Fibroblast of lung (primary cell): ENCODE measurements around the gene ARHGAP6. TPM values are rescaled to one million over a fixed set of nuclear protein-coding genes. Genes with fewer than 3 reads are reported as not detected.

ENCODE experiments used
- DNase-seq, 2 donors: peaks; one replicate each; pipeline versions ENCODE4 v3.0.0 to v3.0.0-alpha.2; 2010; ENCODE audit warnings: low read depth in 2 of 2
- H2AFZ ChIP-seq: 2 replicates; pipeline ENCODE4 v1.5.1; 2012; ENCODE audit warnings: low read length, control low read depth, inconsistent platforms
- H3K27ac ChIP-seq: 2 replicates; pipeline ENCODE4 v1.5.1; 2011; ENCODE audit warnings: low read length, control low read depth; ENCODE audit not compliant: insufficient read depth
- H3K27me3 ChIP-seq: 2 replicates; pipeline ENCODE4 v1.5.1; 2011; ENCODE audit warnings: mild to moderate bottlenecking, low read length; ENCODE audit not compliant: control insufficient read depth, insufficient read depth
- H3K36me3 ChIP-seq: 2 replicates; pipeline ENCODE4 v1.5.1; 2011; ENCODE audit warnings: low read length; ENCODE audit not compliant: control insufficient read depth, insufficient read depth
- H3K4me1 ChIP-seq: 2 replicates; pipeline ENCODE4 v1.5.1; 2011; ENCODE audit warnings: low read length; ENCODE audit not compliant: control insufficient read depth, insufficient read depth; ENCODE audit errors: extremely low read depth
- H3K4me2 ChIP-seq: 2 replicates; pipeline ENCODE4 v1.5.1; 2011; ENCODE audit warnings: low read length, control low read depth; ENCODE audit not compliant: insufficient read depth; ENCODE audit errors: extremely low read depth
- H3K4me3 ChIP-seq, 4 experiments: fragments of 200-600 bp in 1 of 4; sonication (generic) in 1 of 4; replicated peaks in 1 of 4; 2 replicates each; pipeline ENCODE4 v1.5.1; 2011 to 2016; ENCODE audit warnings: low read length in 4 of 4, low read depth in 3 of 4, mild to moderate bottlenecking in 3 of 4, control low read depth in 2 of 4, inconsistent platforms in 1 of 4, mixed read lengths in 1 of 4; ENCODE audit not compliant: insufficient read depth in 1 of 4; ENCODE audit errors: control extremely low read depth in 1 of 4
- H3K79me2 ChIP-seq: 2 replicates; pipeline ENCODE4 v1.5.1; 2012; ENCODE audit warnings: mild to moderate bottlenecking, low read length, inconsistent platforms; ENCODE audit not compliant: control insufficient read depth, insufficient read depth
- H3K9ac ChIP-seq: 2 replicates; pipeline ENCODE4 v1.5.1; 2011; ENCODE audit warnings: mild to moderate bottlenecking, low read length, control low read depth; ENCODE audit not compliant: insufficient read depth
- H3K9me3 ChIP-seq: 2 replicates; pipeline ENCODE4 v1.5.1; 2012; ENCODE audit warnings: low read depth, low read length; ENCODE audit not compliant: control insufficient read depth, insufficient read depth
- H4K20me1 ChIP-seq: 2 replicates; pipeline ENCODE4 v1.5.1; 2011; ENCODE audit warnings: low read length; ENCODE audit not compliant: control insufficient read depth, insufficient read depth; ENCODE audit errors: extremely low read depth
- EZH2 ChIP-seq: IDR thresholded peaks from 2 replicates; pipeline ENCODE4 v1.5.1; 2012; ENCODE audit warnings: low read length, control low read depth, mild to moderate bottlenecking; ENCODE audit errors: missing control alignments
- polyA plus RNA-seq, 2 donors: library from polyadenylated mRNA; depleted of rRNA in 1 of 2; stranded (reverse) in 1 of 2; unstranded in 1 of 2; fragments of >200 nt; gene quantifications; 2 replicates each; pipeline ENCODE4 v1.2.1, GENCODE V29; 2011 to 2012; ENCODE audit warnings: missing spikeins in 1 of 2
- total RNA-seq: library from RNA; depleted of rRNA; stranded (reverse); fragments of >200 nt; gene quantifications from 2 replicates; pipeline ENCODE4 v1.2.1, GENCODE V29; 2014
- TF ChIP-seq, protein P1 (sequence below), 2 donors: IDR thresholded peaks in 1 of 2; conservative IDR thresholded peaks in 1 of 2; 1 replicate in 1 of 2; 2 replicates in 1 of 2; pipeline ENCODE4 v1.5.1; 2011 to 2012; ENCODE audit warnings: low read length in 2 of 2, control low read depth in 1 of 2, inconsistent platforms in 1 of 2, low read depth in 1 of 2, mild to moderate bottlenecking in 1 of 2

The ARHGAP6 gene
- total and polyA plus RNA-seq, 2 donors (not counting 1 experiment from before 2014, with no cell fraction given), result 5.9 to 11.7 TPM

DNA sequence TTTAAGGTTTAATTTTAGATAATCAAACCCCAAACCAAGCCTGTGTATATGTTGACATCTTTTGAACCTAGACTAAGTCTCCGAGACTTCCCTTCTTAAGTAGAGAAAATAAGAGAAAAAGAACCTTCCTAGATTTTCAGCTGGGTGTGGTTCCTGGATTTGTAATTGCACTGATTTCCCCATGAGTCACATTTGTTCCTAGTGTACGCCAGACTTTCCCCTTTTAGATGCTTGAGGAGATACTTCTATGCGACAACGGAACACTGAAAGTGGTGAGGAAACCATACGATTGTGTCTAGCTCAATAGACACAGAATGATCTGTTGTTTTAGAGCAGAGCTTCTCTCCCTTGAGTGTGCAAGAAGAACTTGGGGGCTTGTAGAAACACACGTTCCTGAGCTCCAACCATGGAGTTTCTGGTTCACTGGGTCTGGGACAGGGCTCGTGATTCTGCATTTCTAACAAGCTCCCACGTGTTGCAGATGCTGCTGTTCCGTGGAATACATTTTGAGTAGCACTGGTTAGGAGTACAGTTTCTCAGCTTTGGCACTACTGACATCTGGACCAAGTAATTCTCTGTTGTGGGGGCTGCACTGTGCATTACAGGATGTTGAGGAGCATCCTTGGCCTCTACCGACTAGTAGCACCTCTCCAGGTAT is 285.4 kb downstream of the ARHGAP6 start:
- Histone ChIP-seq H3K27me3 (no peaks in the 10 kb centered on the region), H3K9ac (no peak overlapping the region), H3K9me3 (no peaks in the 10 kb centered on the region), H3K4me1 (peaks cover 4% of the 10 kb centered on the region), H3K27ac (no peak overlapping the region), H2AFZ (no peak overlapping the region), H3K36me3 (no peaks in the 10 kb centered on the region), H3K4me2 (peak overlapping the region; percentile 25), H3K4me3 (no peak overlapping the region), H4K20me1 (no peaks in the 10 kb centered on the region), H3K79me2 (no peaks in the 10 kb centered on the region)
- DNase-seq, result peak in 1 of 2 donors; percentile 52
- no peak for TF ChIP-seq EZH2
- TF ChIP-seq, protein P1, sequence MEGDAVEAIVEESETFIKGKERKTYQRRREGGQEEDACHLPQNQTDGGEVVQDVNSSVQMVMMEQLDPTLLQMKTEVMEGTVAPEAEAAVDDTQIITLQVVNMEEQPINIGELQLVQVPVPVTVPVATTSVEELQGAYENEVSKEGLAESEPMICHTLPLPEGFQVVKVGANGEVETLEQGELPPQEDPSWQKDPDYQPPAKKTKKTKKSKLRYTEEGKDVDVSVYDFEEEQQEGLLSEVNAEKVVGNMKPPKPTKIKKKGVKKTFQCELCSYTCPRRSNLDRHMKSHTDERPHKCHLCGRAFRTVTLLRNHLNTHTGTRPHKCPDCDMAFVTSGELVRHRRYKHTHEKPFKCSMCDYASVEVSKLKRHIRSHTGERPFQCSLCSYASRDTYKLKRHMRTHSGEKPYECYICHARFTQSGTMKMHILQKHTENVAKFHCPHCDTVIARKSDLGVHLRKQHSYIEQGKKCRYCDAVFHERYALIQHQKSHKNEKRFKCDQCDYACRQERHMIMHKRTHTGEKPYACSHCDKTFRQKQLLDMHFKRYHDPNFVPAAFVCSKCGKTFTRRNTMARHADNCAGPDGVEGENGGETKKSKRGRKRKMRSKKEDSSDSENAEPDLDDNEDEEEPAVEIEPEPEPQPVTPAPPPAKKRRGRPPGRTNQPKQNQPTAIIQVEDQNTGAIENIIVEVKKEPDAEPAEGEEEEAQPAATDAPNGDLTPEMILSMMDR (conservative IDR thresholded peaks at IDR 0.05 in 1 of 2, IDR thresholded peaks at IDR 0.05 in 1 of 2; ENCODE audit: low read depth in 1 of 2, low read length in 2 of 2), result no peak

GRCh38 chrX:11376163-11376562 is 289.6 kb downstream of the ARHGAP6 start:
- Histone ChIP-seq H3K4me1 (peaks cover 4% of the 10 kb centered on the region), H3K36me3 (no peaks in the 10 kb centered on the region), H3K4me3 (no peak overlapping the region), H3K9me3 (no peaks in the 10 kb centered on the region), H2AFZ (no peak overlapping the region), H3K27me3 (no peaks in the 10 kb centered on the region), H3K27ac (no peak overlapping the region), H3K4me2 (no peak overlapping the region), H4K20me1 (no peaks in the 10 kb centered on the region), H3K79me2 (no peaks in the 10 kb centered on the region), H3K9ac (no peak overlapping the region)
- DNase-seq, result no peak
- TF ChIP-seq EZH2, result no peak
- TF ChIP-seq, protein P1 (conservative IDR thresholded peaks at IDR 0.05 in 1 of 2, IDR thresholded peaks at IDR 0.05 in 1 of 2; ENCODE audit: low read depth in 1 of 2, low read length in 2 of 2), result no peak

DNA sequence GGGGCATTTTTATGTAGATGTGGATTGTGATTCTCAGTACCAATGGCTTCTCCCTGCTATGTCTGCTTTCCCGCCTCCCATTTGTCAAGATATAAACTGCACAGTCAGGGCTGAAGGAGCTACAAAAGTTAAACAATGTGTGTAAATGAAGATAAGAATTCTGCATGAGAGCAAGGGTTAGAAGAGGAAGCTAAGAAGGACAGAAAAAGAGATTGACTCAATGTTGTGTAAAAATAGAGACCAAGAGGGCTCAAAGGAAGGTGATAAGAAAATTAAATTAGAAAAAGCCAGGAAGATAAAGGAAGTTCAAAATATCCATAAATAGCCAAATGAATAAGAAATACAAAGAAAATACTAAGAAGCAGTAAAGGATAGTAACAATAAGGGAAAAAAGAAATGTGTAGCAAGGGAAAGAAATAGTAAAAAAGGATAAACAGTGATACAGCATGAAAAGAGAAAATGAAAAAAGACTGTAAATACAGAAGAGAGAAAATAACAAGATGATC is 290.1 kb downstream of the ARHGAP6 start:
- no peaks in the 10 kb centered on the region for H3K9me3 ChIP-seq
- no peak overlapping the region for H3K4me2 ChIP-seq
- H3K4me1 ChIP-seq, result peaks cover 4% of the 10 kb centered on the region
- TF ChIP-seq, protein P1 (conservative IDR thresholded peaks at IDR 0.05 in 1 of 2, IDR thresholded peaks at IDR 0.05 in 1 of 2; ENCODE audit: low read depth in 1 of 2, low read length in 2 of 2), result no peak
- TF ChIP-seq EZH2, result no peak
- H3K27me3 ChIP-seq, result no peaks in the 10 kb centered on the region
- no peaks in the 10 kb centered on the region for H4K20me1 ChIP-seq
- no peak overlapping the region for H2AFZ ChIP-seq
- DNase-seq, result no peak
- H3K9ac ChIP-seq, result no peak overlapping the region
- no peak overlapping the region for H3K4me3 ChIP-seq
- no peak overlapping the region for H3K27ac ChIP-seq
- no peaks in the 10 kb centered on the region for H3K36me3 ChIP-seq
- no peaks in the 10 kb centered on the region for H3K79me2 ChIP-seq
